GM23248 (cell line): ENCODE measurements around the gene MINDY4. TPM values are rescaled to one million over a fixed set of nuclear protein-coding genes. Genes with fewer than 3 reads are reported as not detected.

ENCODE experiments used
- DNase-seq: peaks from one replicate; pipeline ENCODE4 v3.0.0-alpha.2; 2015
- H2AFZ ChIP-seq: fragments of 200-600 bp; sonication (generic); 2 replicates; pipeline ENCODE4 v1.6.1; 2016; ENCODE audit warnings: antibody characterized with exemption
- H3F3A ChIP-seq: fragments of 200-600 bp; sonication (generic); 2 replicates; pipeline ENCODE4 v1.6.1; 2016; ENCODE audit warnings: mild to moderate bottlenecking, antibody characterized with exemption, mixed run types; ENCODE audit not compliant: insufficient read depth
- H3K27ac ChIP-seq: fragments of 200-600 bp; sonication (generic); 2 replicates; pipeline ENCODE4 v1.5.1; 2016; ENCODE audit warnings: mild to moderate bottlenecking
- H3K27me3 ChIP-seq: fragments of 200-600 bp; sonication (generic); replicated peaks from 2 replicates; pipeline ENCODE4 v1.6.1; 2016; ENCODE audit warnings: mild to moderate bottlenecking; ENCODE audit not compliant: insufficient read depth
- H3K36me3 ChIP-seq: fragments of 200-600 bp; sonication (generic); 2 replicates; pipeline ENCODE4 v1.6.1; 2016; ENCODE audit warnings: low read depth, mild to moderate bottlenecking
- H3K4me1 ChIP-seq: fragments of 200-600 bp; sonication (generic); 2 replicates; pipeline ENCODE4 v1.6.1; 2016; ENCODE audit warnings: mild to moderate bottlenecking; ENCODE audit not compliant: insufficient read depth
- H3K4me2 ChIP-seq: fragments of 200-600 bp; sonication (generic); one replicate; pipeline ENCODE4 v1.6.1; 2016; ENCODE audit warnings: mild to moderate bottlenecking; ENCODE audit not compliant: unreplicated experiment
- H3K4me3 ChIP-seq: fragments of 200-600 bp; sonication (generic); 2 replicates; pipeline ENCODE4 v1.5.1; 2016; ENCODE audit warnings: mild to moderate bottlenecking
- H3K79me2 ChIP-seq: fragments of 200-600 bp; sonication (generic); 2 replicates; pipeline ENCODE4 v1.6.1; 2016; ENCODE audit warnings: mild to moderate bottlenecking; ENCODE audit not compliant: insufficient read depth
- H3K9ac ChIP-seq: fragments of 200-600 bp; sonication (generic); 2 replicates; pipeline ENCODE4 v1.6.1; 2016; ENCODE audit warnings: mild to moderate bottlenecking
- H3K9me2 ChIP-seq: fragments of 200-600 bp; sonication (generic); 2 replicates; pipeline ENCODE4 v1.6.1; 2016; ENCODE audit warnings: mixed run types, mild to moderate bottlenecking, moderate library complexity; ENCODE audit not compliant: insufficient read depth
- H3K9me3 ChIP-seq: fragments of 200-600 bp; sonication (generic); one replicate; pipeline ENCODE4 v1.6.1; 2017; ENCODE audit warnings: low read depth
- H4K20me1 ChIP-seq: fragments of 200-600 bp; sonication (generic); 2 replicates; pipeline ENCODE4 v1.6.0; 2016; ENCODE audit not compliant: insufficient read depth
- EZH2 ChIP-seq: fragments of 200-600 bp; sonication (generic); IDR thresholded peaks from 2 replicates; pipeline ENCODE4 v1.6.1; 2018; ENCODE audit warnings: antibody characterized with exemption, mild to moderate bottlenecking; ENCODE audit not compliant: insufficient read depth, poor library complexity, severe bottlenecking
- EZH2phosphoT487 ChIP-seq: fragments of 200-600 bp; sonication (generic); IDR thresholded peaks from 2 replicates; pipeline ENCODE4 v1.6.1; 2018; ENCODE audit warnings: antibody characterized with exemption, moderate library complexity, mild to moderate bottlenecking, low read depth; ENCODE audit not compliant: insufficient read depth
- WGBS, 2 experiments: methylation state at CpG; one replicate each; pipeline ENCODE4 v1.1.6; 2015 to 2017; ENCODE audit warnings: low lambda C conversion rate in 2 of 2, low coverage in 1 of 2; ENCODE audit errors: missing lambda C conversion rate in 2 of 2; 5-methylcytosine and 5-hydroxymethylcytosine counted together
- in situ Hi-C: fragments of 300-500 bp; cut with MboI; formaldehyde crosslinking; loops from 2 replicates; pipeline ENCODE4 v1.15.0; 2020
- polyA plus RNA-seq: library from polyadenylated mRNA; unstranded; fragments of >200 nt; fragmentation: Nextera tagmentation; extraction: Ambion mirVana; gene quantifications from 2 replicates; pipeline ENCODE4 v1.2.1, GENCODE V29; 2016
- total RNA-seq: library from RNA; depleted of rRNA; stranded (reverse); fragments of >200 nt; shearing (Covaris generic); gene quantifications from 2 replicates; pipeline ENCODE4 v1.2.3, GENCODE V29; 2014

The MINDY4 gene
- total and polyA plus RNA-seq, 2 experiments from 2014 or later: 2.5 to 3.5 TPM

DNA sequence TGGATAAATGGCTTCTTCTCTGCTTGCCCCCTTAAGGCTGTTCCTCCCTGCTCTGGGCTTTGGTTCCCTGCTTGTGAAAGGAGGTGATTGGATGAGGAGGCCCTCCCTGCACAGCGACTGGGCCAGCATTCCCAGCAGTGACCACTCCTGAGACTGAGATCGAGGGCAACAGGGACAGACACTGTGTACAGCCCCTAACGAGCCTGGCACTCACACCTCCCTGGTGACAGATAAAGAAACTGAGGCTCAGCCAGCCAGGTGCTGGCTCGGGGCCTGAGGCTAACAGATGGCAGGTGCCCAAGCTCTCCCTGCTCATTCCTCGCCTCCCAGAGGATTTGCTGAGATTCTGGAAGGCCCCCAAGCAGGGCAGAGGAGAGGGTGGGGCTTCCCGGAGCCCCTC is 128.4 kb downstream of the MINDY4 start:
- Histone ChIP-seq H3K9me3 (no peaks in the 10 kb centered on the region), H3K36me3 (no peaks in the 10 kb centered on the region), H3K79me2 (no peaks in the 10 kb centered on the region), H3K9ac (no peak overlapping the region), H3K9me2 (no peaks in the 10 kb centered on the region), H3K4me2 (no peak overlapping the region), H4K20me1 (no peaks in the 10 kb centered on the region), H3K4me3 (no peak overlapping the region), H2AFZ (no peak overlapping the region), H3K27me3 (no peaks in the 10 kb centered on the region; the same call in 1 of the 2 replicates), H3F3A (no peaks in the 10 kb centered on the region), H3K27ac (no peak overlapping the region), H3K4me1 (no peaks in the 10 kb centered on the region)
- TF ChIP-seq EZH2 (no peak), EZH2phosphoT487 (no peak)
- in situ Hi-C loops: no loop called here
- WGBS, 2 experiments: 68 to 70% methylated on average over 6 of the region's 6 CpGs
- DNase-seq: no peak

DNA sequence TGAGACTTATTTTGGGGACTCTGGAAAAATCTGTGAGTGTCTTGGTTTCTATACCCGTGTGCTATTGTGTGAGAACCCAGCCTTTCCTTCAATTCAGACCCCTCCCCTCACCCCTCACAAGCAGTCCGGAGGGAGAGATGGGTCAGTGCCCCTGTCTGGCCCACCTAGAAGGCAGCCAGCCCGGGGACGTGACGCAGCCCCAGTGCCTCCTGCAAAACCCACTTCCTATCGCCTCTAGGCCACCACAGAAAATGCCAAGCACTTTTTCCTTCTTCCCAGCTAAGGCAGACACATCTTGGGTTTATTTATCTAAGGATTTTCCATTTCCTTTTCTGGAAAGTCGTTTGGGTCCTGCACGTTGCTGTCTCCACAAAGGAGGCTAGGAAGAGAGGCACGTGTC is 128.8 kb downstream of the MINDY4 start:
- DNase-seq: no peak
- 69 to 77% methylated on average over 9 of the region's 9 CpGs for whole genome bisulfite sequencing, 2 experiments
- no peaks in the 10 kb centered on the region for H3K4me1 ChIP-seq
- H3K4me2 ChIP-seq: no peak overlapping the region
- no peaks in the 10 kb centered on the region for H3F3A ChIP-seq
- no peak overlapping the region for H3K4me3 ChIP-seq
- no peaks in the 10 kb centered on the region for H3K9me2 ChIP-seq
- no peaks in the 10 kb centered on the region for H3K36me3 ChIP-seq
- no peaks in the 10 kb centered on the region for H3K9me3 ChIP-seq
- no peak for TF ChIP-seq EZH2
- no peak for TF ChIP-seq EZH2phosphoT487
- H3K79me2 ChIP-seq: no peaks in the 10 kb centered on the region
- in situ Hi-C loops: no loop called here
- no peak overlapping the region for H3K27ac ChIP-seq
- H4K20me1 ChIP-seq: no peaks in the 10 kb centered on the region
- H2AFZ ChIP-seq: no peak overlapping the region
- H3K9ac ChIP-seq: no peak overlapping the region
- H3K27me3 ChIP-seq: no peaks in the 10 kb centered on the region; the same call in 1 of the 2 replicates

DNA sequence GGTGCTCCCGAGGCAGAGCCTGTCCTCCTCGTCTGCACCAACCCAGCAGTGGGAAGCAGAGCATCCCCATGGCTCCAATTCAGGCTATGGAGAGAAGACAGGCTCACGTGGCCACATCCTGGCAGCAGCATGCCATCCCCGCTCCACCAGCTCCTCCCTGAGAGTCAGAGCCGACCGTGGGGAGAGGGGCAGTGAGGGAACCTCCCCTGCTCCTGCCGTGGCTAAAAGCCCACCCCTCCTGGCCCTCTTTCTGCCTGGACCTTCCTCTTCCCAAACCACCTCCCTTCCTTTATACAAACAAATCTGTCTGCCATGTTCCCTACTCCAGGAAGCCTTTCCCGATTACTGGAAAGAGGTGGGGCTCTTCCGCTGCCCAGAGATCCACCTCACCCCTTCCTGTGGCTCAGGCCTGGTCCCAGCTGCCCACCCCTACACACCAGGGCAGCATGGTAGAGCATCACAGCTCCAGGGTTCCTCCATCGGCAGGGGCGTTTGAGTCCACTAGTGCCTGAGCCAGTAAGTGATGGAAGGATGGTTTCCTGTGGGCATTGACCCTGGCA is 129.7 kb downstream of the MINDY4 start:
- Histone ChIP-seq H3K9me2 (no peaks in the 10 kb centered on the region), H3K36me3 (no peaks in the 10 kb centered on the region), H3F3A (no peaks in the 10 kb centered on the region), H2AFZ (no peak overlapping the region), H3K4me2 (no peak overlapping the region), H3K79me2 (no peaks in the 10 kb centered on the region), H3K27ac (no peak overlapping the region), H3K4me1 (peaks cover 5% of the 10 kb centered on the region), H3K27me3 (no peaks in the 10 kb centered on the region; the same call in 1 of the 2 replicates), H3K9me3 (no peaks in the 10 kb centered on the region), H4K20me1 (no peaks in the 10 kb centered on the region), H3K4me3 (no peak overlapping the region), H3K9ac (no peak overlapping the region)
- TF ChIP-seq EZH2 (no peak), EZH2phosphoT487 (no peak)
- DNase-seq: no peak
- in situ Hi-C loops: no loop called here
- 67 to 70% methylated on average over 11 of the region's 11 CpGs for WGBS, 2 experiments

GRCh38 chr7:30901856-30902255 is 130.6 kb downstream of the MINDY4 start:
- Histone ChIP-seq H3K4me2 (no peak overlapping the region), H2AFZ (no peak overlapping the region), H3K4me3 (no peak overlapping the region), H4K20me1 (no peaks in the 10 kb centered on the region), H3K79me2 (no peaks in the 10 kb centered on the region), H3F3A (no peaks in the 10 kb centered on the region), H3K9me3 (no peaks in the 10 kb centered on the region), H3K27ac (no peak overlapping the region), H3K4me1 (peaks cover 13% of the 10 kb centered on the region), H3K36me3 (no peaks in the 10 kb centered on the region), H3K27me3 (no peaks in the 10 kb centered on the region; the same call in 1 of the 2 replicates), H3K9ac (no peak overlapping the region), H3K9me2 (no peaks in the 10 kb centered on the region)
- DNase-seq: no peak
- 95 to 100% methylated on average over 2 of the region's 2 CpGs for WGBS, 2 experiments
- in situ Hi-C loops: no loop called here
- TF ChIP-seq EZH2 (no peak), EZH2phosphoT487 (no peak)
